KOPT-K1 (cell line): Measurements from ENCODE around the gene FHIT.

Experiments used
- H3K27ac ChIP-seq: fragments of 200-600 bp; sonication (generic); 2 replicates; pipeline ENCODE4 v1.5.1; 2016; ENCODE audit warnings: antibody characterized with exemption, mild to moderate bottlenecking, low read depth, low read length; ENCODE audit not compliant: poor library complexity, severe bottlenecking
- H3K36me3 ChIP-seq: fragments of 200-600 bp; sonication (generic); 2 replicates; pipeline ENCODE4 v1.5.1; 2017; ENCODE audit warnings: antibody characterized with exemption, mild to moderate bottlenecking, low read length, moderate library complexity; ENCODE audit not compliant: insufficient read depth
- H3K9me3 ChIP-seq: fragments of 200-600 bp; sonication (generic); 2 replicates; pipeline ENCODE4 v1.5.1; 2017; ENCODE audit warnings: antibody characterized with exemption, low read length, mild to moderate bottlenecking; ENCODE audit not compliant: insufficient read depth, poor library complexity, severe bottlenecking

The FHIT gene

GRCh38 chr3:60240492-60240891, 1010.8 kb downstream of the FHIT start:
- Histone ChIP-seq H3K9me3 (no peaks in the 10 kb centered on the region), H3K27ac (no peak overlapping the region)

GRCh38 chr3:60238550-60238949, 1012.7 kb downstream of the FHIT start:
- Histone ChIP-seq H3K9me3 (peaks cover 5% of the 10 kb centered on the region), H3K27ac (no peak overlapping the region), H3K36me3 (no peaks in the 10 kb centered on the region)

More at GRCh38 chr3:60240492-60240891, 1010.8 kb downstream of the FHIT start:
- H3K36me3 ChIP-seq: no peaks in the 10 kb centered on the region

- Histone ChIP-seq H3K27ac (no peak overlapping the region), H3K9me3 (peaks cover 10% of the 10 kb centered on the region), H3K36me3 (no peaks in the 10 kb centered on the region)
These were observed 1021.8 kb downstream of the FHIT start for GRCh38 chr3:60229502-60229901.

- no peaks in the 10 kb centered on the region for H3K36me3 ChIP-seq
- no peak overlapping the region for H3K27ac ChIP-seq
- peaks cover 7% of the 10 kb centered on the region for H3K9me3 ChIP-seq
These were observed 1022.4 kb downstream of the FHIT start for GRCh38 chr3:60228823-60229222.

GRCh38 chr3:60226912-60227311, 1024.3 kb downstream of the FHIT start:
- Histone ChIP-seq H3K9me3 (no peaks in the 10 kb centered on the region), H3K27ac (no peak overlapping the region), H3K36me3 (no peaks in the 10 kb centered on the region)

GRCh38 chr3:60225848-60226247, 1025.4 kb downstream of the FHIT start:
- H3K9me3 ChIP-seq: no peaks in the 10 kb centered on the region
- no peak overlapping the region for H3K27ac ChIP-seq
- no peaks in the 10 kb centered on the region for H3K36me3 ChIP-seq

- no peaks in the 10 kb centered on the region for H3K36me3 ChIP-seq
- no peak overlapping the region for H3K27ac ChIP-seq
These were observed 1030.5 kb downstream of the FHIT start for GRCh38 chr3:60220768-60221167.

GRCh38 chr3:60219501-60219900, 1031.8 kb downstream of the FHIT start:
- no peaks in the 10 kb centered on the region for H3K36me3 ChIP-seq
- no peaks in the 10 kb centered on the region for H3K9me3 ChIP-seq
- no peak overlapping the region for H3K27ac ChIP-seq

More at GRCh38 chr3:60220768-60221167, 1030.5 kb downstream of the FHIT start:
- no peaks in the 10 kb centered on the region for H3K9me3 ChIP-seq

- H3K27ac ChIP-seq: no peak overlapping the region
- no peaks in the 10 kb centered on the region for H3K9me3 ChIP-seq
- H3K36me3 ChIP-seq: no peaks in the 10 kb centered on the region
These were observed 1033.9 kb downstream of the FHIT start for GRCh38 chr3:60217156-60217911.

GRCh38 chr3:60216462-60217075, 1034.7 kb downstream of the FHIT start:
- Histone ChIP-seq H3K9me3 (no peaks in the 10 kb centered on the region), H3K27ac (no peak overlapping the region), H3K36me3 (no peaks in the 10 kb centered on the region)

GRCh38 chr3:60215946-60216345, 1035.3 kb downstream of the FHIT start:
- Histone ChIP-seq H3K9me3 (no peaks in the 10 kb centered on the region), H3K27ac (no peak overlapping the region), H3K36me3 (no peaks in the 10 kb centered on the region)

- Histone ChIP-seq H3K9me3 (no peaks in the 10 kb centered on the region), H3K36me3 (no peaks in the 10 kb centered on the region), H3K27ac (no peak overlapping the region)
These were observed 1043.3 kb downstream of the FHIT start for GRCh38 chr3:60207905-60208304.

- no peak overlapping the region for H3K27ac ChIP-seq
- H3K36me3 ChIP-seq: no peaks in the 10 kb centered on the region
- H3K9me3 ChIP-seq: no peaks in the 10 kb centered on the region
These were observed 1045.0 kb downstream of the FHIT start for GRCh38 chr3:60206206-60206605.

GRCh38 chr3:60202052-60202726, 1049.1 kb downstream of the FHIT start:
- no peaks in the 10 kb centered on the region for H3K9me3 ChIP-seq
- no peak overlapping the region for H3K27ac ChIP-seq
- no peaks in the 10 kb centered on the region for H3K36me3 ChIP-seq

- Histone ChIP-seq H3K9me3 (no peaks in the 10 kb centered on the region), H3K27ac (no peak overlapping the region), H3K36me3 (no peaks in the 10 kb centered on the region)
These were observed 1051.9 kb downstream of the FHIT start for GRCh38 chr3:60199306-60199705.
